Colonic mucosa (tissue), 4 donors: ENCODE results near the gene ETV6. TPM values are rescaled to one million over a fixed set of nuclear protein-coding genes. Genes with fewer than 3 reads are reported as not detected.
A peak's percentile ranks its signal among the peaks of the same experiment; 100 is the strongest.

Source experiments
- DNase-seq: peaks from one replicate; pipeline ENCODE4 v3.0.0-alpha.2; 2020
- H3K27ac ChIP-seq: fragments of 200-600 bp; one replicate; pipeline ENCODE4 v1.8.0; 2021
- H3K27me3 ChIP-seq: fragments of 200-600 bp; one replicate; pipeline ENCODE4 v1.8.0; 2021
- H3K36me3 ChIP-seq: fragments of 200-600 bp; one replicate; pipeline ENCODE4 v1.8.0; 2021
- H3K4me1 ChIP-seq: fragments of 200-600 bp; one replicate; pipeline ENCODE4 v1.8.0; 2021; ENCODE audit warnings: mild to moderate bottlenecking
- H3K4me3 ChIP-seq: fragments of 200-600 bp; one replicate; pipeline ENCODE4 v1.8.0; 2021
- H3K9ac ChIP-seq, 2 donors: one replicate each; pipeline ENCODE4 v1.7.0; 2013; ENCODE audit warnings: control low read depth in 2 of 2, low read depth in 2 of 2, low read length in 2 of 2
- H3K9me3 ChIP-seq: fragments of 200-600 bp; one replicate; pipeline ENCODE4 v1.8.0; 2021
- intact Hi-C: fragments of 100-400 bp; cut with DNase I; formaldehyde crosslinking; loops from one replicate; pipeline ENCODE4 v1.14.1; 2022
- total RNA-seq, 2 donors: library from RNA; stranded (reverse); fragmentation: NEBNext Ultra II Directional in 1 of 2; extraction: Animal tissue kit (Norgen Biotek cat#: 25700) in 1 of 2; gene quantifications; one replicate each; pipeline ENCODE4 v1.2.1, GENCODE V29; 2021
- TF ChIP-seq, protein P1 (sequence below): fragments of 200-600 bp; IDR thresholded peaks from one replicate; pipeline ENCODE4 v1.8.0; 2022; ENCODE audit warnings: antibody characterized with exemption, mild to moderate bottlenecking
- donor health status: healthy.
- donor health status: DM: no; HTN: no; CAD: no.
- donor health status: DM: no; HTN: no; CAD: no.

The ETV6 gene
- total RNA-seq, 2 donors from 2014 or later, result 49.2 to 73.1 TPM

DNA sequence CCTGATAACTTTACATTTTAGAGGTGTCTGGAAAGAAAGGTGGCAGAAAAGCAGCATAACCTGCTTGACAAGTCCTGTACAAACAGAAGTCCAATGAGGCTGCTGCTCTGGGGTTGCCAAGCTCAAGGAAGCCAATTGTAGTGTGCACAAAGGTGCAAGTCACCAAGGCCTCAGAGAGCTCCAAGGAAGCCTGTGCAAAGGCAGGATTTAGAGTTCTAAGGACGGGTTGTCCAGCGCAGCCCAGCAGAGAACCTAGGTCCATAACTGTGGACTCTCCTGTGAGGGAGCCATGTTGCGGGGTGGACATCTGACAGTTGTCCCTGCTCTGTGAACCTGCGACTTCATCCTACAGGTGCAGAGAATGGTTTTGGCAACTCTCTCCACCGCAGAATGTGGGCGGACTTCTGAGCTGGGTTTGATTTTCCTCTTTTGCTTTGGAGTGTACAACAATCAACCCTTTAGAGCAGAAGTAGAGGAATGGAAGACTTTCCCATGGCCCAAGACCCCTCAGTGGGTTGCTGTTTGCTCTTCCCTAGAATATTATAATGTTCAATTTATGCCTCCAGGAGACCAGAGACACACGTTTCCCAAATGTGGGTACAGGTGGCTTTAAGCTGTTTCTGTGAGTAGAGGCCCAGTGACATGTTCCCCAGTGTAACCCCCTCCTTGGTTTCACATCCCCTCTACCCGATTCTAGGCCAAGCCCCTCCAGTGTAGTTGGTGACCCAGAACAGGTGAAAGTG lies 81.0 kb downstream of the ETV6 start:
- Histone ChIP-seq H3K4me1 (peaks cover 12% of the 10 kb centered on the region), H3K27me3 (no peaks in the 10 kb centered on the region), H3K9me3 (no peaks in the 10 kb centered on the region), H3K36me3 (no peaks in the 10 kb centered on the region), H3K9ac (peak overlapping the region; percentile 40 to 65), H3K4me3 (no peak overlapping the region), H3K27ac (peak overlapping the region; percentile 78)
- TF ChIP-seq, protein P1, sequence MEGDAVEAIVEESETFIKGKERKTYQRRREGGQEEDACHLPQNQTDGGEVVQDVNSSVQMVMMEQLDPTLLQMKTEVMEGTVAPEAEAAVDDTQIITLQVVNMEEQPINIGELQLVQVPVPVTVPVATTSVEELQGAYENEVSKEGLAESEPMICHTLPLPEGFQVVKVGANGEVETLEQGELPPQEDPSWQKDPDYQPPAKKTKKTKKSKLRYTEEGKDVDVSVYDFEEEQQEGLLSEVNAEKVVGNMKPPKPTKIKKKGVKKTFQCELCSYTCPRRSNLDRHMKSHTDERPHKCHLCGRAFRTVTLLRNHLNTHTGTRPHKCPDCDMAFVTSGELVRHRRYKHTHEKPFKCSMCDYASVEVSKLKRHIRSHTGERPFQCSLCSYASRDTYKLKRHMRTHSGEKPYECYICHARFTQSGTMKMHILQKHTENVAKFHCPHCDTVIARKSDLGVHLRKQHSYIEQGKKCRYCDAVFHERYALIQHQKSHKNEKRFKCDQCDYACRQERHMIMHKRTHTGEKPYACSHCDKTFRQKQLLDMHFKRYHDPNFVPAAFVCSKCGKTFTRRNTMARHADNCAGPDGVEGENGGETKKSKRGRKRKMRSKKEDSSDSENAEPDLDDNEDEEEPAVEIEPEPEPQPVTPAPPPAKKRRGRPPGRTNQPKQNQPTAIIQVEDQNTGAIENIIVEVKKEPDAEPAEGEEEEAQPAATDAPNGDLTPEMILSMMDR, result no peak
- intact Hi-C loops, result loop anchor here (5.0 kb wide), 1 partner anchor 78 kb away; no protein-coding TSS in a partner anchor
- peak; percentile 84 for DNase-seq

DNA sequence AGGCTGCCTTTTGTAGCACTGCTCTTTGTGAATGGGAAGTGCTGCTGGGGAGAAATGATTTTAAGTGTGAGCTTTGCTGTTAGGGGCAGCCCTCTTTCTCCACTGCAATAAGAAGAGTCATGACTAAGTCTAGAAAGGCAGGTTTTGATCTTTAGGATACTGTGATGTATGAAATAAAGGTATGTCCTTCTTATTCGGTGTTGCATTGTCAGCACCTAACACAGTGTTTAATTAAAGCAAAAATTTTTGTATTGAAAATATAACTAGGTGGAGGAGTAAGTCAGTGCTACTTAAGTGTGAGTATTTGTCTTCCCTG lies 81.5 kb downstream of the ETV6 start:
- H3K4me1 ChIP-seq, result peaks cover 12% of the 10 kb centered on the region
- no peak overlapping the region for H3K4me3 ChIP-seq
- no peaks in the 10 kb centered on the region for H3K9me3 ChIP-seq
- H3K36me3 ChIP-seq, result no peaks in the 10 kb centered on the region
- no peaks in the 10 kb centered on the region for H3K27me3 ChIP-seq
- peak overlapping the region; percentile 78 for H3K27ac ChIP-seq
- no peak for DNase-seq
- H3K9ac ChIP-seq, result peak overlapping the region in 1 of 2 donors; percentile 65
- TF ChIP-seq, protein P1, result no peak
- intact Hi-C loops, result loop anchor here (5.0 kb wide), 1 partner anchor 79 kb away; no protein-coding TSS in a partner anchor

DNA sequence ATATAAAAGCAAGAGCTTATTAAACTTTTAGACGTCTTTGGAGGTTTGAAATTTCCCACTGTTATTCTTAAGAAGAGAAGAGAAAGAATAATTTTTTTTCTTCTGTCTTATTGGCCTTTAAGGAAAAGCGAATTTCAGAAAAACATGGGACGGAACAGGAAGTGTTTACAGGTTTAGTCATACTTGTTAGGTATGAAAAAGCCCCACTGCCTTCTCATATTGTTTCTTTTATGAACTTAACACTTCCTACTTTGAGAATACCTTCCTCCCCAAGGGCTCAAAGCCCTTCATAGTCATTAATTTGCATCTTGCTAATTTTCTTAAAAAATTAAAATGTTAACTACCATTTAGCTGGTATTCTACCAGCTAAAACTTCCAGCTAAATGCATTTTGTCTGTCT lies 82.0 kb downstream of the ETV6 start:
- H3K27ac ChIP-seq, result peak overlapping the region; percentile 78
- DNase-seq, result no peak
- intact Hi-C loops, result loop anchor here (5.0 kb wide), 1 partner anchor 79 kb away; no protein-coding TSS in a partner anchor
- H3K9me3 ChIP-seq, result no peaks in the 10 kb centered on the region
- TF ChIP-seq, protein P1, result no peak
- H3K9ac ChIP-seq, result no peak overlapping the region
- H3K27me3 ChIP-seq, result no peaks in the 10 kb centered on the region
- H3K36me3 ChIP-seq, result no peaks in the 10 kb centered on the region
- peaks cover 12% of the 10 kb centered on the region for H3K4me1 ChIP-seq
- no peak overlapping the region for H3K4me3 ChIP-seq

DNA sequence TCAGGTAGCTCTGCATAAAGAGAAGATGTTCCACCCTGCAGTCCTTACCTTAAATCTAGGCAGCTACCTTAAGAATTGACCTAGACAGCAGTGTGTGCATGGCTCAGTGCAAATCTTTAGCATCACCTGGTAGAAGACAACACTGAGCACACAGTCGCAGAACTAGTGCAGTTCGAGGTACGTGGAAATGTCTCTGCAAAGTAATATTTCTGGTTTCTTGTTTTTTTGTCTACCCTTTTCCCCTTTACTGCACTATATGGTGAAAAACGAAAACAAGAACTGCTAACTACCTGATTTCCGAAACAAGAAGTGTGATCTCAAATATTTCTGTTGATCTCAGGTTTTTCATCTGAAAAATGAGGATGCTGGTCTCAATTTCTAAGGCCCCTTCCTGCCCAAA lies 82.5 kb downstream of the ETV6 start:
- Histone ChIP-seq H3K4me3 (no peak overlapping the region), H3K27me3 (no peaks in the 10 kb centered on the region), H3K4me1 (peaks cover 12% of the 10 kb centered on the region), H3K36me3 (no peaks in the 10 kb centered on the region), H3K9me3 (no peaks in the 10 kb centered on the region), H3K27ac (peak overlapping the region; percentile 78), H3K9ac (no peak overlapping the region)
- no peak for DNase-seq
- intact Hi-C loops, result loop anchor here (5.0 kb wide), 1 partner anchor 80 kb away; no protein-coding TSS in a partner anchor
- TF ChIP-seq, protein P1, result no peak

DNA sequence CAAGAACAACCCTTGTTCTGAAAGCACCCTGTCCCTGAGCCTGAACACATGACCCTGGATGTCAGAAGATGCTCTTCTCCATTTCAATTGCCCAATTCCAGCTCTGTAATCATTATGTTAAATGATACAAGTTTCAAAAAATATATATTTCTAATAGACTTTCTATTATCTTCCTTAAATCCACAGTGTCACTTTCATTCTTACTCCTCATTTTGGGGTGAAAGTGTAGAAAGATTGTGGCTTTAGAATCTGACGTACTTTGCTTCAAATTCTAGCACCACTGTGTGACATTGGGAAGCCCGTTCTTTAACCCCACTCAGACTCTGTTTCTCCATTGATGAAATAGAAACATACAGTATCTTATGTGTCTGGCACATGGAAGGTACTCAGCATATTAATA lies 83.2 kb downstream of the ETV6 start:
- Histone ChIP-seq H3K27me3 (no peaks in the 10 kb centered on the region), H3K9me3 (no peaks in the 10 kb centered on the region), H3K36me3 (no peaks in the 10 kb centered on the region), H3K4me3 (no peak overlapping the region), H3K27ac (no peak overlapping the region), H3K9ac (no peak overlapping the region), H3K4me1 (peaks cover 12% of the 10 kb centered on the region)
- DNase-seq, result no peak
- intact Hi-C loops, result loop anchor here (5.0 kb wide), 1 partner anchor 80 kb away; no protein-coding TSS in a partner anchor
- TF ChIP-seq, protein P1, result no peak
